Pancreas (tissue), 10 donors: ENCODE results near the gene LRP8. TPM values are rescaled to one million over a fixed set of nuclear protein-coding genes. Genes with fewer than 3 reads are reported as not detected.

Experiments
- ATAC-seq, 4 donors: fragments of 200-7000 bp; cut with Tn5 transposase; one replicate each; pipeline versions ENCODE4 v1.8.0 to v1.9.1; 2020; ENCODE audit warnings: mild to moderate bottlenecking in 4 of 4, moderate library complexity in 4 of 4
- DNase-seq, 6 donors: peaks; one replicate each; pipeline ENCODE4 v3.0.0-alpha.2; 2020
- FAIRE-seq: peaks from 2 replicates; lab custom pipeline; 2012; peaks lifted over from hg19 to GRCh38; lab: Jason Lieb, UNC
- H3K27ac ChIP-seq, 4 donors: fragments of 200-600 bp; sonication (generic); 1 replicate in 3 of 4; 2 replicates in 1 of 4; pipeline versions ENCODE4 v1.5.0 to v1.8.0; 2020
- H3K27me3 ChIP-seq, 4 donors: fragments of 200-600 bp; one replicate each; pipeline ENCODE4 v1.8.0; 2021
- H3K36me3 ChIP-seq, 3 donors: fragments of 200-600 bp; sonication (generic) in 1 of 3; one replicate each; pipeline versions ENCODE4 v1.5.0 to v1.8.0; 2020 to 2021
- H3K4me1 ChIP-seq, 3 donors: fragments of 200-600 bp; one replicate each; pipeline ENCODE4 v1.8.0; 2021
- H3K4me3 ChIP-seq, 4 donors: fragments of 200-600 bp; sonication (generic) in 2 of 4; one replicate each; pipeline versions ENCODE4 v1.5.0 to v1.8.0; 2020 to 2021
- H3K9me3 ChIP-seq, 4 donors: fragments of 200-600 bp; one replicate each; pipeline ENCODE4 v1.8.0; 2021
- WGBS, 2 donors: extraction: QIAGEN DNeasy Blood & Tissue Kit; methylation state at CpG; one replicate each; pipeline ENCODE4 v1.1.7; 2013; 5-methylcytosine and 5-hydroxymethylcytosine counted together
- intact Hi-C, 3 donors: fragments of 100-400 bp; cut with DNase I; formaldehyde crosslinking; loops; one replicate each; pipeline versions ENCODE4 v1.11.1 to v1.14.2; 2022
- polyA plus RNA-seq, 2 donors: library from polyadenylated mRNA; stranded (reverse); fragments of 200-250 nt; gene quantifications; one replicate each; pipeline ENCODE4 v1.2.3, GENCODE V29; 2013
- total RNA-seq, 6 donors: library from RNA; stranded (reverse); fragmentation: NEBNext Ultra II Directional in 4 of 6; extraction: Animal tissue kit (Norgen Biotek cat#: 25700) in 4 of 6; gene quantifications; one replicate each; pipeline versions ENCODE4 v1.2.1 to v1.2.4, GENCODE V29; 2021 to 2023
- TF ChIP-seq, protein P1 (sequence below), 4 donors: fragments of 200-600 bp; sonication (generic) in 3 of 4; IDR thresholded peaks; one replicate each; pipeline versions ENCODE4 v1.5.0 to v1.8.0; 2021; ENCODE audit warnings: antibody characterized with exemption in 4 of 4
- donor health status: healthy with polysubstance abuse.
- donor health status: DM: no; HTN: no; CAD: no; lungs with moderate emphysema.
- donor health status: DM: no; HTN: no; CAD: no.
- donor health status: control.
- donor health status: control.
- donor health status: Bipolar disorder and iron deficiency.
- donor health status: DM: yes; HTN: yes; CAD: no.
- donor health status: DM: no; HTN: no; CAD: no.
- donor health status: DM: no; HTN: no; CAD: no.
- donor health status: DM: yes; HTN: yes; CAD: no.

The LRP8 gene
- total and polyA plus RNA-seq, 8 donors = 0.08 to 2.3 (median 0.59) TPM

DNA sequence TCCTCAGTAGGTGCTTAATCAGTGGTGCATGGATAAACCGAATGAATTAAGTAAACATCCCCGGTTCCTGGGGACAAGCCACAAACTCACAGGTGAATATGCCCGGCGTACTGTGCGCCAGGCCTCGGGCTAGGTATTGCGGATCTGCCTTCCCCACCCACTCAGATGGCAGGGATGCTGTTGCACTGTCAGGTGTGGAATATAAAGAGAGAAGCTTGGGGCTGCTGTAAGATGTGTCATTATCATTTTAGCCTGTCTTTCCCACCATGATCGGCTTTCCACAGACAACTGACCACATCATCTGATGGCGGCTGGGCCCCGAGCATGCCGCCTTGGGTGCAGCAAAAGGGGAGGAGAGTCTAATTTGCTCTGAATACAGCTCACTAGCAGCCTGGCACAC lies 45.4 kb upstream of the LRP8 start:
- DNase-seq (no peak), FAIRE-seq (no peak), ATAC-seq (no peak)
- 89 to 91% methylated on average over 11 of the region's 11 CpGs for WGBS, 2 donors
- Histone ChIP-seq H3K4me3 (no peak overlapping the region), H3K36me3 (no peaks in the 10 kb centered on the region), H3K4me1 (no peaks in the 10 kb centered on the region), H3K27ac (no peak overlapping the region), H3K9me3 (no peaks in the 10 kb centered on the region), H3K27me3 (no peaks in the 10 kb centered on the region)
- intact Hi-C loops = no loop called here
- TF ChIP-seq, protein P1, sequence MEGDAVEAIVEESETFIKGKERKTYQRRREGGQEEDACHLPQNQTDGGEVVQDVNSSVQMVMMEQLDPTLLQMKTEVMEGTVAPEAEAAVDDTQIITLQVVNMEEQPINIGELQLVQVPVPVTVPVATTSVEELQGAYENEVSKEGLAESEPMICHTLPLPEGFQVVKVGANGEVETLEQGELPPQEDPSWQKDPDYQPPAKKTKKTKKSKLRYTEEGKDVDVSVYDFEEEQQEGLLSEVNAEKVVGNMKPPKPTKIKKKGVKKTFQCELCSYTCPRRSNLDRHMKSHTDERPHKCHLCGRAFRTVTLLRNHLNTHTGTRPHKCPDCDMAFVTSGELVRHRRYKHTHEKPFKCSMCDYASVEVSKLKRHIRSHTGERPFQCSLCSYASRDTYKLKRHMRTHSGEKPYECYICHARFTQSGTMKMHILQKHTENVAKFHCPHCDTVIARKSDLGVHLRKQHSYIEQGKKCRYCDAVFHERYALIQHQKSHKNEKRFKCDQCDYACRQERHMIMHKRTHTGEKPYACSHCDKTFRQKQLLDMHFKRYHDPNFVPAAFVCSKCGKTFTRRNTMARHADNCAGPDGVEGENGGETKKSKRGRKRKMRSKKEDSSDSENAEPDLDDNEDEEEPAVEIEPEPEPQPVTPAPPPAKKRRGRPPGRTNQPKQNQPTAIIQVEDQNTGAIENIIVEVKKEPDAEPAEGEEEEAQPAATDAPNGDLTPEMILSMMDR (IDR thresholded peaks at IDR 0.05) = no peak

DNA sequence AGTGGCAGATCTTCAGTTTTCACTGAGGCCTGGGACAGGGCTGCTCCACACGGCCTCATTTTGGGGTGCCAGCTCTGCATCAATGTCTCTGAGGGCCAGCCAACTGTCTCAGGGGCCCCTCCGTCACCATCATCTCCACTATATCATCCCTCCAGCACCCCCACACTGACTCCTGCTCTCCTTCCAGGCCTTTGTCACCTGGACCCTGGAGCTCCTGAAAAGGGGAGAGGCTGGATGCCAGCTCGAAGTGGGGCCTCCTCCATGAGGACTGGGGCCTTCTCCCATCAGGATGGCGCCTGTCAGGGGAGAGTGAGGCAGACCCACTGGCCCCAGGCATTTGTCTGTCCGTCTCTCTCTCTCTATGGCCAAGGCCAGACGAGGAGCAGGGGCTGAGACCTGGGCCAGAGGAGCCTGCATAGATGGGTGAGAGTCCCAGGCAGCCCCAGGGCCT lies 44.7 kb upstream of the LRP8 start:
- ATAC-seq (no peak), DNase-seq (peak in 1 of 6 donors; percentile 30), FAIRE-seq (no peak)
- 62 to 77% methylated on average over 6 of the region's 6 CpGs for WGBS, 2 donors
- Histone ChIP-seq H3K36me3 (no peaks in the 10 kb centered on the region), H3K4me3 (no peak overlapping the region), H3K27me3 (no peaks in the 10 kb centered on the region), H3K4me1 (no peaks in the 10 kb centered on the region), H3K9me3 (no peaks in the 10 kb centered on the region), H3K27ac (no peak overlapping the region)
- intact Hi-C loops = no loop called here
- TF ChIP-seq, protein P1 (IDR thresholded peaks at IDR 0.05) = no peak

DNA sequence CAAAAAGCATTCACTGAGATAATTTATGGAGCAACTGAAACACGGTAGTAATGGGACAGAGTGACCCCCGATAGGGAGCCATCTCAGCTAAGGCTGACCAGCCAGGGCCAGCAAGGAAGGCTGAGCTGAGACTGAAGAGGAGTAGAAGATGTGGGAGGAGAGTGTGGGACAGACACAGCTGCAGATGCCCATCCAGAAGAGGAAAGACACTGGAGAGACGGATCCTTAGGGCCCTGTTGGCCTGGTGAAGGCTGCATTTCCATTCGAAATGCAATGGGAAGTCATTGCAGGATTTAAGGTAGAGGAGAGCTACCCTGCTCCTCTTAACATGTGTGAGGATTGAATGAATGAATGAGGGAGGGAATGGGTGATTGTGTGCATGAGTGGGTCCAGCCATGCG lies 44.0 kb upstream of the LRP8 start:
- H3K4me3 ChIP-seq = no peak overlapping the region
- no peaks in the 10 kb centered on the region for H3K4me1 ChIP-seq
- ATAC-seq (no peak), FAIRE-seq (no peak), DNase-seq (peak in 1 of 6 donors; percentile 15)
- no peaks in the 10 kb centered on the region for H3K36me3 ChIP-seq
- 72 to 82% methylated on average over 5 of the region's 5 CpGs for WGBS, 2 donors
- no peaks in the 10 kb centered on the region for H3K9me3 ChIP-seq
- intact Hi-C loops = no loop called here
- H3K27ac ChIP-seq = no peak overlapping the region
- H3K27me3 ChIP-seq = no peaks in the 10 kb centered on the region
- TF ChIP-seq, protein P1 (IDR thresholded peaks at IDR 0.05) = no peak

DNA sequence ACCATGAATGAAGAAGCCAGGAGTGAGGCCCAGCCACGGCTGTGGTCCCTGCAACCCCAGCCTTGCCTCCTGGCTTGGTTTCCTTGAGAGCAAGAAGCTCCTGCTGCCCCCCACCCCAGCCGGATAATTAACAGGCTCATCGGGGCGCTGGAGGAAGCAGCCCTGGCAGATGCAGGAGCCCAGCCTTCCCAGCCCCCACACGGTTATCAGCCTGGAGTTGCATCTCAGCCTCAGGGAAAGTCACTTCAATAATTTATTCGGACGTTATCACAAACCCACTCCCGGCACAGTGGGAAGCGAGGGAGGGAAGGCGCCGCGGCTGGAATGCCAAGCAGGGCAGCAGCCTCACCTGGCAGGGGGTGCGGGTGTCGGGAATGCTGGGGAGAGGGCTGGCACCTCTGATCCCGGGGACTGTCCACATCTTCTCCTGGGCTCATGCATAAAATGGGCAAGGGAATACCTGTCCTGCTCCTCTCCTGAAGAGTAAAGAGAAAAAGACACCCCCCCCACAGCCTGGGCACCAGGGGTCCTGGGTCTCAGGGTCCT lies 43.3 kb upstream of the LRP8 start:
- peak in 1 of 6 donors; percentile 50 for DNase-seq
- H3K27ac ChIP-seq = no peak overlapping the region
- H3K27me3 ChIP-seq = no peaks in the 10 kb centered on the region
- ATAC-seq = no peak
- no peak for FAIRE-seq
- H3K36me3 ChIP-seq = no peaks in the 10 kb centered on the region
- H3K9me3 ChIP-seq = no peaks in the 10 kb centered on the region
- no peaks in the 10 kb centered on the region for H3K4me1 ChIP-seq
- TF ChIP-seq, protein P1 (IDR thresholded peaks at IDR 0.05) = no peak
- 22 to 35% methylated on average over 15 of the region's 15 CpGs for WGBS, 2 donors
- H3K4me3 ChIP-seq = no peak overlapping the region
- intact Hi-C loops = no loop called here

DNA sequence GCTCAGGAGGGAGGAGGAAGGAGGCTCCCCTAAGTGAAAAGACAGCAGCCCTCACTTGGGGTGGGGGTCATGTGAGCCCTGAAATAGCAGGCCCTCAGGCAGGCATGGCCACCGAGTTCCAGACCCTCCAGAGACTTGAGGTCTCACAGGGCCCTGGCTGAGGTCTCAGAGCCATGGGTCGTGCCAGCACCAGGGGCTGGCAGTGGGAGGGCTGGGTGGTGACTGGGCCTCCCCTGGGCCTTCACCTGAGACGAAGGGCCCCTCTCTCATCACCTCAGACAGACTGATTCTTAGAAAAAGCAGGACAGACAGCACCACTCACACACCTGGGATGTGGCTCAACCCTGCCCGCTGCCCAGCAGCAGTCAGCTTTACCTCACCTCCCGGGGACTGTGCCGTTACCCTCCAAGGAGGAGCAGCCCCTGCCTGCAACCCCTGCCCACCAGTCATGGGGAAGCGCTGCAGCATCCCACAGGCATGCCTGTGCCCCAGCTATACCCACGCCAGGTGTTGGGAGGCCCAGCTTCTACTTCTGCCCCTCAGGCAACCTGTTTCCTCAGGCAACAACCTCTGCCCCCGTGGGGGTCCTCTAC lies 42.6 kb upstream of the LRP8 start:
- DNase-seq (peak in 1 of 6 donors; percentile 29), FAIRE-seq (no peak), ATAC-seq (no peak)
- Histone ChIP-seq H3K9me3 (no peaks in the 10 kb centered on the region), H3K27ac (no peak overlapping the region), H3K36me3 (no peaks in the 10 kb centered on the region), H3K4me3 (no peak overlapping the region), H3K4me1 (no peaks in the 10 kb centered on the region), H3K27me3 (no peaks in the 10 kb centered on the region)
- TF ChIP-seq, protein P1 (IDR thresholded peaks at IDR 0.05) = no peak
- intact Hi-C loops = no loop called here
- WGBS, 2 donors = 70 to 76% methylated on average over 9 of the region's 9 CpGs
